DND-41 (cell line): ENCODE measurements around the gene FAM184B.

Experiments used
- EZH2 ChIP-seq: IDR thresholded peaks from 3 replicates; pipeline ENCODE4 v1.6.1; 2012; ENCODE audit warnings: borderline replicate concordance, low read depth, mild to moderate bottlenecking, moderate library complexity, low read length, inconsistent platforms; ENCODE audit not compliant: severe bottlenecking
- TF ChIP-seq, protein P1 (sequence below): IDR thresholded peaks from 2 replicates; pipeline ENCODE4 v1.5.1; 2012; ENCODE audit warnings: borderline replicate concordance, low read length, moderate library complexity, mild to moderate bottlenecking; ENCODE audit not compliant: poor library complexity, severe bottlenecking; ENCODE audit errors: extremely low read depth

DNA sequence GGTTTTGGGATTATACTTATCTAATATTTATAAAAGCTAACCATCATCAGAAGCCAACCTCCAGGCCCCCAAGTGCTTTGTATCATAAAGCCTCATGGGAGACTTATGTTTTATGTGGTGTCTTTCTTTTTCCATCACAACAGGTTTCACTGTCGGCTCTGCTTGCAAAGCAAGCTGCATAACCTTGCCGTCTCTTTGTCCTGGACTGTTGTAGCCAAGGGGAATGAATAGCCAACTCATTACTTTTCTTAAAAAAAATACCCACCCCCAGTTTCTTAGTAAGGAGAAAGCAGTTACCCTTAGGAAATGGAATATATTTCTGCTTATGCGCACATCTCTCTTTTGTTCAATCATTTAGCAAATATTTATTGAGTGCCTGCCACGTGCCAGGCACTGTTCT is 40.7 kb downstream of the FAM184B start:
- TF ChIP-seq, protein P1, sequence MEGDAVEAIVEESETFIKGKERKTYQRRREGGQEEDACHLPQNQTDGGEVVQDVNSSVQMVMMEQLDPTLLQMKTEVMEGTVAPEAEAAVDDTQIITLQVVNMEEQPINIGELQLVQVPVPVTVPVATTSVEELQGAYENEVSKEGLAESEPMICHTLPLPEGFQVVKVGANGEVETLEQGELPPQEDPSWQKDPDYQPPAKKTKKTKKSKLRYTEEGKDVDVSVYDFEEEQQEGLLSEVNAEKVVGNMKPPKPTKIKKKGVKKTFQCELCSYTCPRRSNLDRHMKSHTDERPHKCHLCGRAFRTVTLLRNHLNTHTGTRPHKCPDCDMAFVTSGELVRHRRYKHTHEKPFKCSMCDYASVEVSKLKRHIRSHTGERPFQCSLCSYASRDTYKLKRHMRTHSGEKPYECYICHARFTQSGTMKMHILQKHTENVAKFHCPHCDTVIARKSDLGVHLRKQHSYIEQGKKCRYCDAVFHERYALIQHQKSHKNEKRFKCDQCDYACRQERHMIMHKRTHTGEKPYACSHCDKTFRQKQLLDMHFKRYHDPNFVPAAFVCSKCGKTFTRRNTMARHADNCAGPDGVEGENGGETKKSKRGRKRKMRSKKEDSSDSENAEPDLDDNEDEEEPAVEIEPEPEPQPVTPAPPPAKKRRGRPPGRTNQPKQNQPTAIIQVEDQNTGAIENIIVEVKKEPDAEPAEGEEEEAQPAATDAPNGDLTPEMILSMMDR = no peak
- TF ChIP-seq EZH2 = no peak
